ENCODE measurements around the gene HLA-DMA.

- TF ChIP-seq CTCF (conservative IDR thresholded peaks at IDR 0.05 in 1 of 2, IDR thresholded peaks at IDR 0.05 in 1 of 2; ENCODE audit: extremely low read depth in 1 of 2, insufficient read depth in 1 of 2, low read depth in 1 of 2, low read length in 2 of 2) = no peak
- no peak for TF ChIP-seq EZH2 (IDR thresholded peaks at IDR 0.05; ENCODE audit: borderline replicate concordance, low read length)
Observed at GRCh38 chr6:32953775-32954174, 878 bp upstream of the HLA-DMA start.

Measured in mammary epithelial cell (primary cell).